Colon (tissue), 2 donors: ENCODE data around the gene TFCP2.

Experiments
- FAIRE-seq: peaks from 2 replicates; lab custom pipeline; 2012; peaks lifted over from hg19 to GRCh38; lab: Jason Lieb, UNC
- donor health status: control.
- donor health status: control.

Gene TFCP2

GRCh38 chr12:51156245-51156765, 16.6 kb downstream of the TFCP2 start:
- no peak for FAIRE-seq

DNA sequence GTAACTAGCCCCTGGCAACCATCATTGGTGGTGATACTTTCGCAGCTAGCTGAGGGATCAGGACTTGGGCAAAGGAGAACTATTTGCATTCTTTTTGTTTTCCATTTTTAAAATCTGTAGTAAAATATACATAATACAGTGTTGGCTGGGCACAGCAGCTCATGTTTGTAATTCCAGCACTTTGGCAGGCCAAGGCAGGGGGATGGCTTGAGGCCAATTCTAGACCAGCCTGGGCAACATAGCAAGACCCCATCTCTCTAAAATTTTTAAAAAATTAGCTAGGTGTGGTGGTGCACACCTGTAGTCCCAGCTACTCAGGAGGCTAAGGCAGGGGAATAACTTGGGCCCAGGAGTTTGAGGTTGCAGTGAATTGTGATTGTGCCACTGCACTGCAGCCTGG, 20.0 kb downstream of the TFCP2 start:
- FAIRE-seq = no peak

DNA sequence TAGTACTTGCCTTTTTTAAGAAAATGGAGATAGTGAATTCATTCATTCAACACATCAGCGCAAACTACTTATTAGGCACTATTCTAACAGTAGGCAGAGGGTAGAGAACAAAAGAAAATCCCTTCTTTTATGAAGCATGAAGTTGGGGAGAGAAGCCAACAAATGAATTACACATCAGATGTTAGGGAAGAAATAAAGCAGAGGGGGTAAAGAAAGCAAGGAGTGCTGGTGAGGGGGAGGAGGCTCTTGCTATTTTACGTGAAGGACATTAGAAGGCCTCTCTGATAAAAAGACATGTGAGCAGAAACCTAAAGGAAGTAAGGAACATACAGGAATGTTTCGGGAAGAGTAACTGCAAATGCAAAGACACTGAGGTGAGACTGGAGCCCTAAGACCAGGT, 22.2 kb downstream of the TFCP2 start:
- FAIRE-seq = no peak

DNA sequence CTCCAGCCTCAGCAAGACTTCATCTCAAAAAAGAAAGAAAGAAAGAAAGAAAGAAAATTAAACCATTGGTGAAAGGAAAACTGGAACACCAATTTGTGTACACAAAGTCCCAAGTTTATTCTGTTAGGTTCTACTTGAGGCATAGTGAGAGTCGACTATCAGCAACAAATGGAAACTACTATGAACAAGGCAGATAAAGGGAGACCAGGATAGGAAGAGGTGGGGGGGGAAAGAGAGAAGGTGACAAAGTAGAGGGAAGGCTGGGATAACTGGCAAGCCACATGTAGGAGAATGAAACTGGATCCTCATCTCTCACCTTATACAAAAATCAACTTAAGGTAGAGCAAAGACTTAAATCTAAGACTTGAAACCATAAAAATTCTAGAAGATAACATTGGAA, 25.6 kb downstream of the TFCP2 start:
- FAIRE-seq = no peak

GRCh38 chr12:51139292-51139844, 33.6 kb downstream of the TFCP2 start:
- no peak for FAIRE-seq

DNA sequence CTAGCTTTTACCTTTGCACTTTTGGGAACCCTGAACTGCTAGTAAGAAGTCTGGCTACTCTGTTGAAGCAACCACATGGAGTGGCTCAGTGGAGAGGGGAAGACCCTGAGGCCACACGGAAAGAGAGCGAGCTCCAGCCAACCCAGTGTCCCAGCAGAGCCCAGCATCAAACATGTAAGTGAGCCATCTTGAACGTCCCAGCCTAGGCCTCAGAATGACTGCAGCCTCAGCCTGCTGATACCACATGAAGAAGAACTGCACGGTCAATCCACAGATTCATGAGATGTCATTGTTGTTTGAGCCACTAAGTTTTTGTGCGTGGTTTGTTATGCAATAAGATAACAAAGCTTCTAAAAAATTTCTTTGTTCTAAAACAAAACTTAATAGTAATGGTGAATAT, 40.2 kb downstream of the TFCP2 start:
- FAIRE-seq = no peak

GRCh38 chr12:51131745-51132521, 41.0 kb downstream of the TFCP2 start:
- FAIRE-seq = no peak

- no peak for FAIRE-seq
Observed at GRCh38 chr12:51128919-51129318, 44.0 kb downstream of the TFCP2 start.

GRCh38 chr12:51127050-51127729, 45.7 kb downstream of the TFCP2 start:
- no peak for FAIRE-seq

- no peak for FAIRE-seq
Observed at GRCh38 chr12:51126297-51126696, 46.6 kb downstream of the TFCP2 start.

DNA sequence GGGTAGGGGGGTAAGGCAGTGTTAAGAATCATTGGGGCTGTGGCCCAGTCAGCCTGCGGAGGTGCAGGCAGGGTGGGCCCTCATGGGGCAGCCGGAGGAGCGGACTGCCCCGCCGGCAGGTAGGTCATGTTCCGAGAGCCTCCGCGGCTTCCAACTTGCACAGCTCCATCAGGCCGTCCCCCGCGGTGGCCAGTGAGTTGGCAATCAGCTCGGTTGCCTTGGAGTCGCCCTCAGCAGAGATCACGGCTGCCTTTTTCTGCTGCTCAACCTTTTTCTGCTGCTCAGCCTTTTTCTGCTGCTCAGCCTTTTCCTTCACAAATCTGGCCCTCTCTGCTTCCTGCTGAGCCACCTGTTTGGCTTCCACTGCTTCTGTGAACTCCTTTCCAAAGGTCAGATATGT, 48.4 kb downstream of the TFCP2 start:
- FAIRE-seq = no peak

GRCh38 chr12:51122844-51123243, 50.1 kb downstream of the TFCP2 start:
- no peak for FAIRE-seq

GRCh38 chr12:51118706-51119105, 54.2 kb downstream of the TFCP2 start:
- FAIRE-seq = no peak

DNA sequence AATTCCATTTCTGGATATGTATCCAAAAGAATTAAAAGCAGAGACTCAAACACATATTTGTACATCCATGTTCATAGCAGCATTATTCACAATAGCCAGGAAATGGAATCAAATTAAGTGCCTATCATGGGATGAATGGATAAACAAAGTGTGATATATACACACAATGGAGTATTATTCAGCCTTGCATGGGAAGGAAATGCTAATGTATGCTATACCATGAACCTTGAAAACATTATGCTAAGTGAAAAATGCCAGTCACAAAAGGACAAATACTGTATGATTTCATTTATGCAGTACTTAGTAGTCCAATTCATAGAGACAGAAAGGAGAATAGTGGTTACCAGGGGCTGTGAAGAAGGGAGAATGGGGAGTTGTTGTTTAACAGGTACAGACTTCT, 57.4 kb downstream of the TFCP2 start:
- FAIRE-seq = no peak

- FAIRE-seq = no peak
Observed at GRCh38 chr12:51108136-51108535, 64.8 kb downstream of the TFCP2 start.

- no peak for FAIRE-seq
Observed at GRCh38 chr12:51103977-51104376, 69.0 kb downstream of the TFCP2 start.

DNA sequence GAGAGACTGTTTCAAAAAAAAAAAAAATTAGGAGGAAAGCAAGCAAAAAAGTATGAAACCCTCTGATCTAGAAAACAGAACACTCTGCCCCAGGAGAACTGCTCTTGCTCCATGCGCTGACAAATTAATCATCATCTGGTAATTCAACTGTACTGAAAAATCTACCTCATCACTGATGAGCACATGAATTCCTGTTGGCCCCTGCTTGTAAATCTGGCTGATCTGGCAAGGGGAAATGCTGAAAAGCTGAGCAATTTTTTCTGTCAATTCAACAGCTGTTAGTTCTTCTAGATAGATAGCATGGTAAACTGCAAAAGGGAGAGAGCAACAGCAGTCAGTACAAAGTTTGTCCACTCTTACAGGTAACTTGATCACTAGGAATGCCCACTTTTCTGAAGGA, 74.3 kb downstream of the TFCP2 start:
- FAIRE-seq = no peak

DNA sequence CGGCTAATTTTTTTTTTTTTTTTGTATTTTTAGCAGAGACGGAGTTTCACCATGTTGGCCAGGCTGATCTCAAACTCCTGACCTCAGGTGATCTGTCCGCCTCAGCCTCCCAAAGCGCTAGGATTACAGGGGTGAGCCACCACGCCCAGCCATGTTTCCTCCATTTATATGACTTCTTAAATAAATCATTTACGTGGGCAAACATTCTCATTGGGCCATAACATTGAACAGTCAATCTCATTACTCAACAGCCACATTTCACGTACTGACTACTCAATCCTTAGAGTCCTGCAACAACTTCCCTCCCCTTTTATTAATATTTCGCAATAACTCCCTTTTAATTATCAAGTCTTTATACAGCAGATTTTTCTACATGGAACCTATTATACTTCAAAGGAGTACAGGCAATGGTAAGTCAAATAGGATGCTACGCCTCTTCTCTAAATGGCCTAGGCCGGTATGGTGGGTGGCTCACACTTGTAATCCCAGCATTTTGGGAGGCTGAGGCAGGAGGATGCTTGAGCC, 82.2 kb downstream of the TFCP2 start:
- FAIRE-seq = no peak

- FAIRE-seq = no peak
Observed at GRCh38 chr12:51087818-51088217, 85.1 kb downstream of the TFCP2 start.

DNA sequence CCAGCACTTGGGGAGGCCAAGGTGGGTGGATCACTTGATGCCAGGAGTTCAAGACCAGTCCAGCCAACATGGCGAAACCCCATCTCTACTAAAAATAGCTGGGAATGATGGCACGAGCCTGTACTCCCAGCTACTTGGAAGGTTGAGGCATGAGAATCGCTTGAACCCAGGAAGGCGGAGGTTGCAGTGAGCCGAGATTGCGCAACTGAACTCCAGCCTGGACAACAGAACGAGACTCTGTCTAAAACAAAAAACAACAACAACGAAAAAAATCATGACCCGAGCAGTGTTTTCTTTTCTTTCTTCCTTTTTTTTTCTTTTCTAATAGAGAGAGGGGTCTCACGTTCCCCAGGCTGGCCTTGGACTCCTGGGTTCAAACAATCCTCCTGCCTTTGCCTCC, 86.0 kb downstream of the TFCP2 start:
- FAIRE-seq = no peak

GRCh38 chr12:51085757-51086156, 87.2 kb downstream of the TFCP2 start:
- FAIRE-seq = no peak

DNA sequence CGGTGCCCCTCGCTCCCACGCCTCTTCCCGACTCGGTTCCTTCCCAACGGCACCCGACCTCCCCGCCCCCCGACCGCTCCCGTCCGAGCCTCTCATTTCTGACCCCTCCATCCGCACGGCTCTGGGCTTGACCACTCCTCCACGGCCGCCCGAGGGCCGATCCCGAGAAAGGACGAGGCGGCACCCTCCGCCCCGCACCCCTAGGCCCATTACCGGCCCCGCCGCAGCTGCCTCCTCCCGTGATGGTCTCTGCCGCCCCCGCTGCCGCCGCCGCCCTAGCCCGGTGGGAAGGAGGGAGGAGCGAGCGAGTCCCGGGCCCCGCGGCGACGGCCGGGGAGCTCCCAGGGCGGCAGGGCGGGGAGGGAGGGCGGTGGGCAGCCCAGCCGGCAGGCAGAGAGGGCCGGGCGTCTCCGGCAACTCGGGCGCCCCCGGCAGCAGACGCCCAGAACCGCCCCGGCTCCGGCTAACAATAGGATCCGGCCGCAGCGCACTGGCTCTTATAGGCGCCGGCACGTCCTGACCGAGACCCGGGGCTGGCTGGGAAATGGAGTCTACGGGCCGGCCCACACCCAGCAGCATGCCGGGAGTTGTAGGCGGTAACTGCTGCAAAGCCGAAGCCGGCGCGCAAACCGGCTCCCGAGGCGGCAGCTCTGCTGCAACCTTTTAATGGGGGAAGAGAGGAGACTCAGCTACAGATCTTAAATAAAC, 89.7 kb downstream of the TFCP2 start, which contains the start of gene CSRNP2:
Gene CSRNP2, minus strand, starts transcription at position 471 of the 708 bp plus-strand sequence. CDS start 7,035 bp downstream, outside the sequence.
- no peak for FAIRE-seq
